ENCODE data around the gene LRIG3. TPM values are rescaled to one million over a fixed set of nuclear protein-coding genes. Genes with fewer than 3 reads are reported as not detected.

Gene LRIG3
- total and polyA plus RNA-seq, 4 donors = 2.9 to 17.0 (median 10.7) TPM

GRCh38 chr12:58901664-58902063 lies 18.6 kb downstream of the LRIG3 start:
- WGBS = 93% methylated on average over 5 of the region's 5 CpGs
- no peaks in the 10 kb centered on the region for H3K9me3 ChIP-seq (ENCODE audit: control insufficient read depth in 4 of 4, low read length in 3 of 4)
- no peaks in the 10 kb centered on the region for H3K4me1 ChIP-seq (ENCODE audit: control insufficient read depth in 4 of 4, insufficient read depth in 4 of 4, low read length in 3 of 4)
- H3K27ac ChIP-seq (ENCODE audit: low read depth in 1 of 2, low read length in 2 of 2) = no peak overlapping the region
- DNase-seq (ENCODE audit: low spot score) = no peak
- no peak overlapping the region for H3K4me3 ChIP-seq (ENCODE audit: low read depth in 1 of 3, low read length in 3 of 3)
- peaks cover 0 to 9% (median 7%) of the 10 kb centered on the region in 4 donors for H3K36me3 ChIP-seq (ENCODE audit: control insufficient read depth in 4 of 4, insufficient read depth in 3 of 4, low read depth in 1 of 4, low read length in 3 of 4)
- TF ChIP-seq MAX (IDR thresholded peaks at IDR 0.05) (no peak), EGR1 (IDR thresholded peaks at IDR 0.05; ENCODE audit: low read depth in 2 of 2) (no peak), HNF4A (conservative IDR thresholded peaks at IDR 0.05) (no peak), ATF3 (IDR thresholded peaks at IDR 0.05) (no peak), JUND (IDR thresholded peaks at IDR 0.05) (no peak), GABPA (IDR thresholded peaks at IDR 0.05 in 1 of 2, conservative IDR thresholded peaks at IDR 0.05 in 1 of 2) (no peak), RXRA (IDR thresholded peaks at IDR 0.05) (no peak), NR2F2 (IDR thresholded peaks at IDR 0.05) (no peak), RAD21 (IDR thresholded peaks at IDR 0.05) (no peak), FOXA2 (IDR thresholded peaks at IDR 0.05) (no peak), FOXA1 (IDR thresholded peaks at IDR 0.05) (no peak), YY1 (IDR thresholded peaks at IDR 0.05) (no peak), HNF4G (IDR thresholded peaks at IDR 0.05) (no peak), SP1 (IDR thresholded peaks at IDR 0.05) (no peak), ZBTB33 (IDR thresholded peaks at IDR 0.05) (no peak), CTCF (IDR thresholded peaks at IDR 0.05; ENCODE audit: low read depth, low read length, missing input control) (no peak), TAF1 (conservative IDR thresholded peaks at IDR 0.05) (no peak)
- TF ChIP-seq, protein P1, sequence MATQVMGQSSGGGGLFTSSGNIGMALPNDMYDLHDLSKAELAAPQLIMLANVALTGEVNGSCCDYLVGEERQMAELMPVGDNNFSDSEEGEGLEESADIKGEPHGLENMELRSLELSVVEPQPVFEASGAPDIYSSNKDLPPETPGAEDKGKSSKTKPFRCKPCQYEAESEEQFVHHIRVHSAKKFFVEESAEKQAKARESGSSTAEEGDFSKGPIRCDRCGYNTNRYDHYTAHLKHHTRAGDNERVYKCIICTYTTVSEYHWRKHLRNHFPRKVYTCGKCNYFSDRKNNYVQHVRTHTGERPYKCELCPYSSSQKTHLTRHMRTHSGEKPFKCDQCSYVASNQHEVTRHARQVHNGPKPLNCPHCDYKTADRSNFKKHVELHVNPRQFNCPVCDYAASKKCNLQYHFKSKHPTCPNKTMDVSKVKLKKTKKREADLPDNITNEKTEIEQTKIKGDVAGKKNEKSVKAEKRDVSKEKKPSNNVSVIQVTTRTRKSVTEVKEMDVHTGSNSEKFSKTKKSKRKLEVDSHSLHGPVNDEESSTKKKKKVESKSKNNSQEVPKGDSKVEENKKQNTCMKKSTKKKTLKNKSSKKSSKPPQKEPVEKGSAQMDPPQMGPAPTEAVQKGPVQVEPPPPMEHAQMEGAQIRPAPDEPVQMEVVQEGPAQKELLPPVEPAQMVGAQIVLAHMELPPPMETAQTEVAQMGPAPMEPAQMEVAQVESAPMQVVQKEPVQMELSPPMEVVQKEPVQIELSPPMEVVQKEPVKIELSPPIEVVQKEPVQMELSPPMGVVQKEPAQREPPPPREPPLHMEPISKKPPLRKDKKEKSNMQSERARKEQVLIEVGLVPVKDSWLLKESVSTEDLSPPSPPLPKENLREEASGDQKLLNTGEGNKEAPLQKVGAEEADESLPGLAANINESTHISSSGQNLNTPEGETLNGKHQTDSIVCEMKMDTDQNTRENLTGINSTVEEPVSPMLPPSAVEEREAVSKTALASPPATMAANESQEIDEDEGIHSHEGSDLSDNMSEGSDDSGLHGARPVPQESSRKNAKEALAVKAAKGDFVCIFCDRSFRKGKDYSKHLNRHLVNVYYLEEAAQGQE (IDR thresholded peaks at IDR 0.05) = no peak
- no peak overlapping the region for H3K9ac ChIP-seq (ENCODE audit: low read depth in 1 of 2, low read length in 2 of 2)
- H3K27me3 ChIP-seq (ENCODE audit: control insufficient read depth in 4 of 4, insufficient read depth in 4 of 4, low read length in 3 of 4) = no peaks in the 10 kb centered on the region

All from liver (tissue), 9 donors.